WTC11 (cell line): ENCODE data around the gene UBAP1L. TPM values are rescaled to one million over a fixed set of nuclear protein-coding genes. Genes with fewer than 3 reads are reported as not detected.

ENCODE experiments used
- ATAC-seq: fragments of 200-7000 bp; cut with Tn5 transposase; 2 replicates; pipeline ENCODE4 v1.10.0; 2021; ENCODE audit warnings: mild to moderate bottlenecking, moderate library complexity
- CTCF ChIA-PET: fragments of 300-600 bp; sonication (Branson Sonifier 250); formaldehyde crosslinking; loops from one replicate; lab custom pipeline; 2021; ENCODE audit warnings: antibody characterized with exemption; lab: Charles Lee
- POLR2A ChIA-PET: fragments of 350-600 bp; sonication (Branson Sonifier 250); formaldehyde crosslinking; loops from one replicate; lab custom pipeline; 2021; ENCODE audit warnings: antibody characterized with exemption; lab: Charles Lee
- DNase-seq: peaks from one replicate; pipeline ENCODE4 v3.0.0; 2021; ENCODE audit warnings: low spot score
- H3K27ac Mint-ChIP-seq: 2 replicates; pipeline ENCODE4 v1.8.0; 2021; ENCODE audit warnings: mixed read lengths
- H3K27me3 Mint-ChIP-seq: 2 replicates; pipeline ENCODE4 v1.8.0; 2021; ENCODE audit warnings: low read depth, mild to moderate bottlenecking, moderate library complexity, mixed read lengths
- H3K36me3 Mint-ChIP-seq: 2 replicates; pipeline ENCODE4 v1.8.0; 2021; ENCODE audit warnings: mixed read lengths
- H3K4me1 Mint-ChIP-seq: 2 replicates; pipeline ENCODE4 v1.8.0; 2022; ENCODE audit warnings: mixed read lengths
- H3K4me3 Mint-ChIP-seq: 2 replicates; pipeline ENCODE4 v1.8.0; 2021; ENCODE audit warnings: mild to moderate bottlenecking, moderate library complexity, mixed read lengths
- H3K9me3 Mint-ChIP-seq: 2 replicates; pipeline ENCODE4 v1.8.0; 2021; ENCODE audit warnings: mixed read lengths
- CREB1 ChIP-seq: sonication (generic); formaldehyde crosslinking; IDR thresholded peaks from 2 replicates; pipeline ENCODE4 v1.8.0; 2023; ENCODE audit warnings: mild to moderate bottlenecking, missing genetic modification reagents
- CREM ChIP-seq: sonication (generic); formaldehyde crosslinking; IDR thresholded peaks from 2 replicates; pipeline ENCODE4 v1.8.1; 2022; ENCODE audit warnings: mild to moderate bottlenecking, missing genetic modification reagents, moderate library complexity
- E2F1 ChIP-seq: sonication (generic); formaldehyde crosslinking; IDR thresholded peaks from 2 replicates; pipeline ENCODE4 v1.8.0; 2022; ENCODE audit warnings: mild to moderate bottlenecking, missing genetic modification reagents
- HMGA2 ChIP-seq: fragments of 250-450 bp; sonication (Bioruptor Pico); IDR thresholded peaks from 2 replicates; pipeline ENCODE4 v1.4.0; 2021; ENCODE audit warnings: mild to moderate bottlenecking, moderate library complexity
- JUN ChIP-seq: sonication (generic); formaldehyde crosslinking; IDR thresholded peaks from 2 replicates; pipeline ENCODE4 v1.8.0; 2023; ENCODE audit warnings: mild to moderate bottlenecking, missing genetic modification reagents
- MYBL2 ChIP-seq: sonication (generic); formaldehyde crosslinking; IDR thresholded peaks from 2 replicates; pipeline ENCODE4 v1.8.1; 2023; ENCODE audit warnings: mild to moderate bottlenecking, moderate library complexity, missing genetic modification reagents
- NR3C1 ChIP-seq: sonication (generic); formaldehyde crosslinking; conservative IDR thresholded peaks from 2 replicates; pipeline ENCODE4 v1.8.1; 2023; ENCODE audit warnings: low read depth, mild to moderate bottlenecking, missing genetic modification reagents
- OVOL2 ChIP-seq: fragments of 250-450 bp; sonication (Bioruptor Pico); IDR thresholded peaks from 2 replicates; pipeline ENCODE4 v1.9.0; 2021; ENCODE audit warnings: mild to moderate bottlenecking, borderline replicate concordance
- SMAD4 ChIP-seq: sonication (generic); formaldehyde crosslinking; IDR thresholded peaks from 2 replicates; pipeline ENCODE4 v1.8.0; 2022; ENCODE audit warnings: mild to moderate bottlenecking, missing genetic modification reagents
- TEAD4 ChIP-seq: sonication (generic); formaldehyde crosslinking; IDR thresholded peaks from 2 replicates; pipeline ENCODE4 v1.8.0; 2022; ENCODE audit warnings: mild to moderate bottlenecking, missing genetic modification reagents
- USF2 ChIP-seq: sonication (generic); formaldehyde crosslinking; IDR thresholded peaks from 2 replicates; pipeline ENCODE4 v1.8.1; 2023; ENCODE audit warnings: mild to moderate bottlenecking, missing genetic modification reagents, moderate library complexity
- ZNF138 ChIP-seq: sonication (generic); formaldehyde crosslinking; conservative IDR thresholded peaks from 2 replicates; pipeline ENCODE4 v1.8.1; 2022; ENCODE audit warnings: mild to moderate bottlenecking, moderate library complexity, missing genetic modification reagents
- ZNF317 ChIP-seq: sonication (generic); formaldehyde crosslinking; IDR thresholded peaks from 2 replicates; pipeline ENCODE4 v1.8.1; 2023; ENCODE audit warnings: low read depth, mild to moderate bottlenecking, moderate library complexity, missing genetic modification reagents, borderline replicate concordance
- total RNA-seq: library from RNA; stranded (reverse); gene quantifications from 3 replicates; pipeline ENCODE4 v1.2.3, GENCODE V29; 2021
- TF ChIP-seq, protein P1 (sequence below): fragments of 250-450 bp; sonication (Bioruptor Pico); IDR thresholded peaks from 2 replicates; pipeline ENCODE4 v1.9.0; 2021; ENCODE audit warnings: mild to moderate bottlenecking
- TF ChIP-seq, protein P2 (sequence below): fragments of 200-600 bp; IDR thresholded peaks from 2 replicates; pipeline ENCODE4 v1.8.0; 2022; ENCODE audit warnings: antibody characterized with exemption
- TF ChIP-seq, protein P3 (sequence below): fragments of 250-450 bp; sonication (Bioruptor Pico); IDR thresholded peaks from 2 replicates; pipeline ENCODE4 v1.9.0; 2021; ENCODE audit warnings: mild to moderate bottlenecking
- TF ChIP-seq, protein P4 (sequence below): sonication (generic); formaldehyde crosslinking; IDR thresholded peaks from 2 replicates; pipeline ENCODE4 v1.8.1; 2022; ENCODE audit warnings: low read depth, missing genetic modification reagents, borderline replicate concordance
- TF ChIP-seq, protein P5 (sequence below): sonication (generic); formaldehyde crosslinking; IDR thresholded peaks from 2 replicates; pipeline ENCODE4 v1.8.1; 2023; ENCODE audit warnings: mild to moderate bottlenecking, missing genetic modification reagents

UBAP1L gene
- total RNA-seq, 1 experiment from 2014 or later = 2.0 TPM

- no peaks in the 10 kb centered on the region for H3K9me3 Mint-ChIP-seq
- peaks cover 67% of the 10 kb centered on the region for H3K4me1 Mint-ChIP-seq
- TF ChIP-seq, protein P1, sequence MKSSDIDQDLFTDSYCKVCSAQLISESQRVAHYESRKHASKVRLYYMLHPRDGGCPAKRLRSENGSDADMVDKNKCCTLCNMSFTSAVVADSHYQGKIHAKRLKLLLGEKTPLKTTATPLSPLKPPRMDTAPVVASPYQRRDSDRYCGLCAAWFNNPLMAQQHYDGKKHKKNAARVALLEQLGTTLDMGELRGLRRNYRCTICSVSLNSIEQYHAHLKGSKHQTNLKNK (CRISPR knock-in tag) = no peak
- TF ChIP-seq ZNF317 (CRISPR knock-in tag) (no peak), E2F1 (CRISPR knock-in tag) (no peak), OVOL2 (CRISPR knock-in tag) (no peak), CREB1 (CRISPR knock-in tag) (no peak), TEAD4 (no peak), SMAD4 (CRISPR knock-in tag) (no peak), MYBL2 (CRISPR knock-in tag) (no peak), ZNF138 (no peak), CREM (no peak), HMGA2 (CRISPR knock-in tag) (no peak), JUN (no peak), NR3C1 (CRISPR knock-in tag) (no peak)
- TF ChIP-seq, protein P2, sequence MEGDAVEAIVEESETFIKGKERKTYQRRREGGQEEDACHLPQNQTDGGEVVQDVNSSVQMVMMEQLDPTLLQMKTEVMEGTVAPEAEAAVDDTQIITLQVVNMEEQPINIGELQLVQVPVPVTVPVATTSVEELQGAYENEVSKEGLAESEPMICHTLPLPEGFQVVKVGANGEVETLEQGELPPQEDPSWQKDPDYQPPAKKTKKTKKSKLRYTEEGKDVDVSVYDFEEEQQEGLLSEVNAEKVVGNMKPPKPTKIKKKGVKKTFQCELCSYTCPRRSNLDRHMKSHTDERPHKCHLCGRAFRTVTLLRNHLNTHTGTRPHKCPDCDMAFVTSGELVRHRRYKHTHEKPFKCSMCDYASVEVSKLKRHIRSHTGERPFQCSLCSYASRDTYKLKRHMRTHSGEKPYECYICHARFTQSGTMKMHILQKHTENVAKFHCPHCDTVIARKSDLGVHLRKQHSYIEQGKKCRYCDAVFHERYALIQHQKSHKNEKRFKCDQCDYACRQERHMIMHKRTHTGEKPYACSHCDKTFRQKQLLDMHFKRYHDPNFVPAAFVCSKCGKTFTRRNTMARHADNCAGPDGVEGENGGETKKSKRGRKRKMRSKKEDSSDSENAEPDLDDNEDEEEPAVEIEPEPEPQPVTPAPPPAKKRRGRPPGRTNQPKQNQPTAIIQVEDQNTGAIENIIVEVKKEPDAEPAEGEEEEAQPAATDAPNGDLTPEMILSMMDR = no peak
- TF ChIP-seq, protein P3, sequence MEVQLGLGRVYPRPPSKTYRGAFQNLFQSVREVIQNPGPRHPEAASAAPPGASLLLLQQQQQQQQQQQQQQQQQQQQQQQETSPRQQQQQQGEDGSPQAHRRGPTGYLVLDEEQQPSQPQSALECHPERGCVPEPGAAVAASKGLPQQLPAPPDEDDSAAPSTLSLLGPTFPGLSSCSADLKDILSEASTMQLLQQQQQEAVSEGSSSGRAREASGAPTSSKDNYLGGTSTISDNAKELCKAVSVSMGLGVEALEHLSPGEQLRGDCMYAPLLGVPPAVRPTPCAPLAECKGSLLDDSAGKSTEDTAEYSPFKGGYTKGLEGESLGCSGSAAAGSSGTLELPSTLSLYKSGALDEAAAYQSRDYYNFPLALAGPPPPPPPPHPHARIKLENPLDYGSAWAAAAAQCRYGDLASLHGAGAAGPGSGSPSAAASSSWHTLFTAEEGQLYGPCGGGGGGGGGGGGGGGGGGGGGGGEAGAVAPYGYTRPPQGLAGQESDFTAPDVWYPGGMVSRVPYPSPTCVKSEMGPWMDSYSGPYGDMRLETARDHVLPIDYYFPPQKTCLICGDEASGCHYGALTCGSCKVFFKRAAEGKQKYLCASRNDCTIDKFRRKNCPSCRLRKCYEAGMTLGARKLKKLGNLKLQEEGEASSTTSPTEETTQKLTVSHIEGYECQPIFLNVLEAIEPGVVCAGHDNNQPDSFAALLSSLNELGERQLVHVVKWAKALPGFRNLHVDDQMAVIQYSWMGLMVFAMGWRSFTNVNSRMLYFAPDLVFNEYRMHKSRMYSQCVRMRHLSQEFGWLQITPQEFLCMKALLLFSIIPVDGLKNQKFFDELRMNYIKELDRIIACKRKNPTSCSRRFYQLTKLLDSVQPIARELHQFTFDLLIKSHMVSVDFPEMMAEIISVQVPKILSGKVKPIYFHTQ (CRISPR knock-in tag) = no peak
- TF ChIP-seq, protein P4, sequence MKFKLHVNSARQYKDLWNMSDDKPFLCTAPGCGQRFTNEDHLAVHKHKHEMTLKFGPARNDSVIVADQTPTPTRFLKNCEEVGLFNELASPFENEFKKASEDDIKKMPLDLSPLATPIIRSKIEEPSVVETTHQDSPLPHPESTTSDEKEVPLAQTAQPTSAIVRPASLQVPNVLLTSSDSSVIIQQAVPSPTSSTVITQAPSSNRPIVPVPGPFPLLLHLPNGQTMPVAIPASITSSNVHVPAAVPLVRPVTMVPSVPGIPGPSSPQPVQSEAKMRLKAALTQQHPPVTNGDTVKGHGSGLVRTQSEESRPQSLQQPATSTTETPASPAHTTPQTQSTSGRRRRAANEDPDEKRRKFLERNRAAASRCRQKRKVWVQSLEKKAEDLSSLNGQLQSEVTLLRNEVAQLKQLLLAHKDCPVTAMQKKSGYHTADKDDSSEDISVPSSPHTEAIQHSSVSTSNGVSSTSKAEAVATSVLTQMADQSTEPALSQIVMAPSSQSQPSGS (CRISPR knock-in tag) = no peak
- ChIA-PET CTCF (interaction anchor here (1.2 to 15.1 kb wide), 6 partner anchors 14 to 73 kb away, joined by 3 to 308 read pairs (median 54); partner anchors contain the start of gene RASL12), POLR2A (interaction anchor here (2.1 kb wide), 1 partner anchor 15 kb away, joined by 11 read pairs; the partner anchor contains the start of gene RASL12)
- H3K27ac Mint-ChIP-seq = no peak overlapping the region
- peaks cover 22% of the 10 kb centered on the region for H3K27me3 Mint-ChIP-seq
- no peaks in the 10 kb centered on the region for H3K36me3 Mint-ChIP-seq
- H3K4me3 Mint-ChIP-seq = no peak overlapping the region
- DNase-seq (no peak), ATAC-seq (no peak)
Measured at GRCh38 chr15:65081758-65082157, 33.2 kb downstream of the UBAP1L start.

DNA sequence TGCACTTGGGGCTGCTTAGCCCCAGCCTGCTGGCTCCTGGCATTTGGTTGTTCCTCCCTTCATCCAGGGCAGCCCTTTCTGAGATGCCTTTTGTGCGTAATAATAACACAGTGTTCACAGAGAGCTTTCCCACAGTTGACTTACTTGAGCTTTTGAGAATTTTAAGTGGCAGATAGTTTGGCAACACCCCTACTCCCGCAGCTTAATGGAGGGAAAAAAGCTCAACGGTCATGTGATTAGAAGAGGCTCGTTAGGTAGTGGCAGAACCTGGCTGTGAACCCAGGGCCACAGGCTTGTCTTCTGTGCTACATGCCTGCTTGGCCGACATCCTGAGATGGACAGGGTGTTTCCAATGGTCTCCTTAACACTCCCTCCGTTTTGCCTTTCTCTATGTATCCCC lies 33.7 kb downstream of the UBAP1L start:
- H3K4me3 Mint-ChIP-seq = no peak overlapping the region
- ChIA-PET CTCF (interaction anchor here (1.2 to 15.1 kb wide), 4 partner anchors 13 to 48 kb away, joined by 4 to 308 read pairs (median 146); partner anchors contain the start of gene RASL12), POLR2A (no interaction called here)
- H3K4me1 Mint-ChIP-seq = peaks cover 65% of the 10 kb centered on the region
- no peaks in the 10 kb centered on the region for H3K9me3 Mint-ChIP-seq
- TF ChIP-seq, protein P5, sequence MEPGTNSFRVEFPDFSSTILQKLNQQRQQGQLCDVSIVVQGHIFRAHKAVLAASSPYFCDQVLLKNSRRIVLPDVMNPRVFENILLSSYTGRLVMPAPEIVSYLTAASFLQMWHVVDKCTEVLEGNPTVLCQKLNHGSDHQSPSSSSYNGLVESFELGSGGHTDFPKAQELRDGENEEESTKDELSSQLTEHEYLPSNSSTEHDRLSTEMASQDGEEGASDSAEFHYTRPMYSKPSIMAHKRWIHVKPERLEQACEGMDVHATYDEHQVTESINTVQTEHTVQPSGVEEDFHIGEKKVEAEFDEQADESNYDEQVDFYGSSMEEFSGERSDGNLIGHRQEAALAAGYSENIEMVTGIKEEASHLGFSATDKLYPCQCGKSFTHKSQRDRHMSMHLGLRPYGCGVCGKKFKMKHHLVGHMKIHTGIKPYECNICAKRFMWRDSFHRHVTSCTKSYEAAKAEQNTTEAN = no peak
- TF ChIP-seq USF2 (CRISPR knock-in tag) = peak; percentile 45
- H3K36me3 Mint-ChIP-seq = no peaks in the 10 kb centered on the region
- ATAC-seq (no peak), DNase-seq (no peak)
- no peak overlapping the region for H3K27ac Mint-ChIP-seq
- H3K27me3 Mint-ChIP-seq = peaks cover 22% of the 10 kb centered on the region
